HG03439 (cell line): Measurements from ENCODE around the gene GORASP2.

Experiments
- ATAC-seq: cut with Tn5 transposase; IDR thresholded peaks from one replicate; pipeline ENCODE4 v1.9.1; 2021; ENCODE audit warnings: mild to moderate bottlenecking, moderate library complexity; ENCODE audit not compliant: unreplicated experiment

Gene GORASP2

GRCh38 chr2:170963386-170963785 lies 34.3 kb downstream of the GORASP2 start:
- no peak for ATAC-seq

DNA sequence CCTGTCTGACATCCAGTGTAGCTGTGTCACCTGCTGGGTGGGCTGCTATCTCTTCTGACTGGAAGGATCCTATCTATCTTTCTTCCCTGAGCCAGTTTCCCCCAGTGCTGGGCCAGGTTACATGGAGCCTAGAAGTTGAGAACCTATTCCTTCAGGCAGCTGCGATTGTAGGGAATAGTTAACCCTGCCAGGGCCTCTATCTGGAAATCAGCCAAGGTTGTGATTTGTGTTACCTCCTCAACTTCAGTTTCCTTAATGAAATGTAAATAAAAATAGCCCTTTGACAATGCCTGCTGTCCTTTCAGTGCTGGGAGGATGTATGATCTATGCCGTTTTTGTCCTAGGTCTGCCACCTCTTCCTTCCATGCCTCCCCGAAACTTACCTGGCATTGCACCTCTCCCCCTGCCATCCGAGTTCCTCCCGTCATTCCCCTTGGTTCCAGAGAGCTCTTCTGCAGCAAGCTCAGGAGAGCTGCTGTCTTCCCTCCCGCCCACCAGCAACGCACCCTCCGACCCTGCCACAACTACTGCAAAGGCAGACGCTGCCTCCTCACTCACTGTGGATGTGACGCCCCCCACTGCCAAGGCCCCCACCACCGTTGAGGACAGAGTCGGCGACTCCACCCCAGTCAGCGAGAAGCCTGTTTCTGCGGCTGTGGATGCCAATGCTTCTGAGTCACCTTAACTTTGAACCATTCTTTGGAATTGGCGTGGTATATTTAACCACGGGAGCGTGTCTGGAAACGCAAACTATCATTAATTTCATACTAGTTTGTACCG lies 36.6 kb downstream of the GORASP2 start:
- ATAC-seq = no peak

GRCh38 chr2:170966648-170967396 lies 37.8 kb downstream of the GORASP2 start:
- ATAC-seq = no peak

GRCh38 chr2:170967553-170967952 lies 38.5 kb downstream of the GORASP2 start:
- ATAC-seq = no peak

DNA sequence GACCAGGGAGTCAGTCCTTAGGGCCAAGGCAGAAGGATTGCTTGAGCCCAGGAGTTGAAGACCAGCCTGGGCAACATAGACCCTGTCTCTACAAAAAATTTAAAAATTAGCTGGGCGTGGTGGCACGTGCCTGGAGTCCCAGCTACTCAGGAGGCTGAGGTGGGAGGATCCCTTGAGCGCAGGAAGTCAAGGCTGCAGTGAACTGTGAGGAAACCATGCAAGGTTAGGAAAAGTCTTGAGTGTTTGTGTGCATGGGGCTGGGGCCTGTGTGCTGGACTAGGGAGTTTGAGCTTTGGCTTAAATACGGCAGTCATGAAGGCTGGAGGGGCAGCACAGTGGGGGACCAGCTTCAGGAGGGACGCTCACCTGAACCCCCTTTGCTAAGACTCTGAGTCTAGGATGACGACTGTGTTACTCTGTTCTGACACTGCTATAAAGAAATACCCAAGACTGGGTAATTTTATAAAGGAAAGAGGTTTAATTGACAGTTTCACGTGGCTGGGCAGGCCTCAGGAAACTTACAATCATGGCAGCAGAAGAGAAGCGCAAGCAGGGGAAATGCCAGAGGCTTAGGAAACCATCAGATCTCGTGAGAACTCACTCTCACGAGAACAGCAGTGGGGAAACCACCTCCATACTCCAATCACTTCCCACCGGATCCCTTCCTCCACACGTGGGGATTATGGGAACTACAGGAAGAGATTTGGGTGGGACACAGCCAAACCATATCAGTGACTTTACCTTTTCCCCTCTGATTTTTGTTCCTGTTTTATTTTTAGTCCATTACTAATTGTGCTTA lies 39.4 kb downstream of the GORASP2 start:
- ATAC-seq = no peak

- ATAC-seq = no peak
These were observed 40.0 kb downstream of the GORASP2 start for GRCh38 chr2:170969030-170969429.

DNA sequence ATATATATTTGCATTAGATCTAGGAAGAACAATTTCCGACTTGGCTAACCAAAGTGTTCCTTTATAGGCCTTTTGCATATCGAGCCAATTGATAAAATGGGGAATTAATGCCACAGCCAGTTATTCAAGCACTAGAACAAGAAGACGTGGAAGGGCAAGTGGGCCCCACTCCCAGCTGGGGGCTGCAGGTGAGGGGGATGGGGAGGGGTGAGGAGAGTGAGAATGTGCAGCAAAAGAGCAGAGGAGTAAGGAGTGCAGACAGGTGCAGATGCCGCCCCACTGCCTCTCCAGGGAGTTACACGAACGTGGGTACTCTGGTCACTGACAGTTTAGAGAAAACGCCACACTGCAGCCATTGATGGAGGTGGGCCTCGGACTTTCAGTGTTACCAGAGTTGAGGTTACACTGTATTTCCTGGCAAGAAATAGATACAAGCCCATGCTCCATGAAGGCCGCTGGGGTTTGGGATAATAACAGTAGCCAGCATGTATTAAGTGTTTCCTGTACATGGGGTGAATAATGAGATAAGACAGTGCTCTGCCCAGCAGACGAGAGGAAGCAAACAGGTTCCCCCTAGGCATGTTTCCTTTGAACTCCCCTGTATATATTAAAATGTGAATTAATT lies 40.9 kb downstream of the GORASP2 start:
- no peak for ATAC-seq

DNA sequence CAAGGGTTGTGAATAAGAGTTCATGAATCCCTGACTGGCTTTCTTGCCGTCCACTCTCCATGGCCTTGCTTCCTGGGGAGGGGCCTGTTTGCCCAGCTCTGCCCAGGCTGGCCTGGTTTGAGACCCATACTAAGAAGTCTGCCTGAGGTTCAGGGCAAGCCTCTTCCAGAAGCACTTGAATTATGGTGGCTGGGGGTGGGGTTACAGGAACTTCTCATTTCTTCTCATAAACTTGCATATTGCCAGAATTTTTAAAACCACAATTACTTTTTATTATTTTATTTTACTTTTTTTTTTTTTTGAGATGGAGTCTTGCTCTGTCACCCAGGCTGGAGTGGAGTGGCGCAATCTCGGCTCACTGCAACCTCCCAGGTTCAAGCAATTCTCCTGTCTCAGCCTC lies 42.0 kb downstream of the GORASP2 start:
- ATAC-seq = no peak

DNA sequence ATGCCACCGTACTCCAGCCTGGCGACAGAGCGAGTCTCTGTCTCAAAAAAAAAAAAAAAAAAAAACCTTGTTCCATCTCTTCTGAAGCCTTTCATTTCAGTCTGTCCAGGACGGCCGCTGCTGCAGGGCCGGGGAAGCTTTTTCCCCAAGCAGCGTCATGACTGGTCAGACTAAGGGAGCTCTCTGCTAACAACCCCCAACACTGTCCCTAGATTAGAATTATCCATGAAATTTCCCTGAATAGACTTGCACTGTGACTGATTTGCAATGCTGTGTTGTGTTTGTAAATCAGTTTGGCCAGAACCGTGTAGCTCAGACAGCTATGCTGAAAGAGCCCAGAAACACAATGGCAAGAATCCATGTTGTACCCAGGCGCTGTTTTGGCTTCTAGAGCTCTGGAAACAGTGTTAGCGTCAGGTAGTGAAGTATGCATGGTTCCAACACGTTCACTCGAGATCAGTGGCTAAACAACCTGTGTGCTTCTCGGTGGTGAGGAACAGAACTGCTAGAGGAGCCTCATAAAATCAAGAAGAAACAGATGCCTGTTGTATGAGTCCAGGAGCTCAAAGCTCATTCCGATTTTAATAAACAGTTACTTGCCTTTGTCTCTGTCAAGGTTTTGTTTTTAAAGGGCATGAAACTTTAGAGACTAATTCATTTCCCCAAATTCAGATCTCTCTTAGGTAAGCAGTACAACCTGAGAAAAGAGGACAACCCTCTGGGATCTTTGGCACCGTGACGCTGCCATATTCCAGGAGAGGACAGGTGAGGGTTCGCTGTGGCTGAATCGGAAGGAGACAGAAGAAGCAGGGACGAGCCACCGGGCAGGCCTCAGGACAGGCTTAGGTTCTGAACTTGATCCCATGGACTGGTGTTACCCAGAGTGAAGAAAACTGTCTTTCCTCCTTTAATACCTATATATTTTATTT lies 43.5 kb downstream of the GORASP2 start:
- ATAC-seq = no peak

DNA sequence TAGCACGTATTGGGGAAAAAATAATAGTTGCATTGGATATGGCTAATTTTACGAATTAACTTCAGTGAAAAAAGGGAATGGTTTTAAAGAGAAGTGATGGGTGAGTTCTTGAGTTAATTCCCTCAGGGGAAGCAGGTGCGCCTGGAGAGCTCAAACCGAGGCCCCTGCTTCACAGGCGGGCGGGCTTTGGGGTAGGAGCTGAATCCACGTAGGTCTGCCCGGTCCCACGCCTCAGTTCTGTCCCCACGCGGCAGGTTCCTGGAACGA lies 44.1 kb downstream of the GORASP2 start:
- no peak for ATAC-seq

GRCh38 chr2:170973492-170974303 lies 44.6 kb downstream of the GORASP2 start:
- peak; percentile 87 for ATAC-seq

- no peak for ATAC-seq
These were observed 45.4 kb downstream of the GORASP2 start for GRCh38 chr2:170974304-170974993.

DNA sequence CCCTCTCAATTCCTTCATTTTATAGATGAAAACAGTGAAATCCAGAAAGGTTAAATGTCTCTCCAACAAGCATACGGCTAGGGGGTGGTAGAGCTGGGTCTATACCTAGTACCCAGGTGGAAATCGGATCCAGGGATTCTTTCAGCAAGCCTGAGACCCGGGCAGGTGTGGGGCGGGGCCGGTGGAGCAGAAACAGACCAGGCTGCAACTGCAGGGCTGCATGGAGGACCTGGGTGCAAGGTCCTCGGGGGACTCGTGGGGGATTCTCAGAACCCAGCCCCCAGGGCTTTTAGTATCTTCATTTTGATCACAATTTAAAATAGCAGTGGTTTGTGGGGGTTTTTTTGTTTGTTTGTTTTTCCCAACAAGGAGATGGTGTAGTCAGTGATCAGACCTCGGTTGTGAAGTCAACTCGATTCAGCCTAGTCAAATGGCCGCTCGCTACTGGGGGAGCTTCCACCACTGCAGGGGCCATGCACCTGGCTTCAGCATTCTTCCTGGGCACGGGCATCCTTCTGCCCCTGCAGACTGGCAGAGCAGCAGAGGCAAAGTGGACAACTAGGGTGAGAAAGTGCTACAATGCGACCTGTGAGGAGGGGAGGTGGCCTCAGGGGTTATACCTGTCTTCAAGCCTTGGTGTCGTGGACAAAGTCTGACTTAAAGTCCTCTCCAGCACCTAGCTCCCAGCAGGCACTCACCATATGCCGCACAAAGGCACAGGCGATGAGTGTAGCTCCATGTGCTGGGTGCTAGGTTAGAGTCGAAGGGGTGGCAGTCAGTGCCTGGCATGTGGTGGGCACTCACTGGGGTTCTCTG lies 46.3 kb downstream of the GORASP2 start:
- no peak for ATAC-seq

DNA sequence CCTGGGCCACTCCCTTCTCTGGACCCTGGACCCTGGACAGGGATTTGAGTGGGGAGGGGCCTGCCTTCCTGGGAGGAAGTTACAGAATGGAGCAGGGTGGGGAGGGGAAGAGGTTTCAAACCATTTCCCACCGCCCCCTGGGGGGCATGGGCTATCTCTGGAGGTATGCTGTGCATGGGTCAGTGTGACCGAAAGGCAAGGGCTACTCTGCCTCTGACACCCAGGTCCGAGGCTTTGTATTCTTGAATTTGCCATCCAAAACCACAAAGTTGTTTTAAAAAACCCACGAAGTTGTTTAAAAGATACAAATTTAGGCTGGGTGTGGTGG lies 46.9 kb downstream of the GORASP2 start:
- no peak for ATAC-seq

DNA sequence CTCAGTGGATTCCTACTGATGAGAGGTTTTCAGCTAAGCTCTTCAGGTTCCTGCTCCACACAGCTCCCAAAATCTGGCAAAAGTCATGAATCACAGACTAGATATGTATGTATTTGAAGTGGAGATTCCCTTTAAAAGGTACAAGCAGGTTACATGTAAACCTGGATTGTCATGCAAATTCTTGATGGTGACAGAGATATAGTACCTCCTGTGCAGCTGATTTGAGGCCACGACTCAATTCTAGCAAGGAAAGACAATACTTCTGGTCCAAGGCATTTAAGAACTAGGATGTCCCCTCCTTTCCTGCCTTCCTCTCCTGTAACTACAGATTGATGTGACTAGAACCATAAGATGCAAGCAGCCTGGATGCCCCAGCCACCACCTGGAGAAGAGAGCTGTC lies 55.0 kb downstream of the GORASP2 start:
- no peak for ATAC-seq

DNA sequence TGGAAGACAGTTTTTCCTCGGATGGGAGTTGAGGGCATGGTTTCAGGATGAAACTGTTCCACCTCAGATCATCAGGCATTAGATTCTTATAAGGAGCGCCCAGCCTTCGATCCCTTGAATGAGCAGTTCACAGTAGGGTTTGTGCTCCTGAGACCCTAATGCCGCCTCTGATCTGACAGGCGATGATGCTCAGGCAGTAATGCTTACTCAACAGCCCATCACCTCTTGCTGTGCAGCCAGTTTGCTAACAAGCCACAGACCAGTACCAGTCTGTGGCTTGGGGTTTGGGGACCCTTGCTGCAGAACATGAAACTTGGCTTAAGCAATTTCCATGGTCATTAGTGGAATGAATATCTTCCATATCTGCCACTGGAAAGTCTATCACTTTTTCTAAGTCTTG lies 56.4 kb downstream of the GORASP2 start:
- ATAC-seq = no peak

- ATAC-seq = no peak
These were observed 57.7 kb downstream of the GORASP2 start for GRCh38 chr2:170986566-170987258.
